Activated CD4-positive, alpha-beta memory T cell treated with anti-CD3 and anti-CD28 coated beads for 36 hours (primary cell): ENCODE data around the gene GALNT7. TPM values are rescaled to one million over a fixed set of nuclear protein-coding genes. Genes with fewer than 3 reads are reported as not detected.
"Not testable (repeated sequence)": the region's sequence is repeated elsewhere in the genome, so short reads cannot be mapped to it uniquely, and the experiment has no call there.

Source experiments
- CTCF ChIA-PET: fragments of 350-600 bp; sonication (Branson Sonifier 250); formaldehyde crosslinking; loops from one replicate; lab custom pipeline; 2021; ENCODE audit warnings: antibody characterized with exemption, inconsistent platforms; lab: Charles Lee
- POLR2A ChIA-PET: fragments of 350-600 bp; sonication (Branson Sonifier 250); formaldehyde crosslinking; loops from one replicate; lab custom pipeline; 2021; ENCODE audit warnings: antibody characterized with exemption; lab: Charles Lee
- DNase-seq: peaks from one replicate; pipeline ENCODE4 v3.0.0-alpha.2; 2020
- H3K27ac Mint-ChIP-seq: one replicate; pipeline ENCODE4 v1.8.0; 2021; ENCODE audit warnings: mixed read lengths
- H3K27me3 Mint-ChIP-seq: one replicate; pipeline ENCODE4 v1.8.0; 2021; ENCODE audit warnings: mixed read lengths
- H3K36me3 Mint-ChIP-seq: one replicate; pipeline ENCODE4 v1.8.0; 2021; ENCODE audit warnings: mixed read lengths
- H3K4me1 Mint-ChIP-seq: one replicate; pipeline ENCODE4 v1.8.0; 2021; ENCODE audit warnings: low read depth, mixed read lengths
- H3K4me3 Mint-ChIP-seq: one replicate; pipeline ENCODE4 v1.8.0; 2021; ENCODE audit warnings: mild to moderate bottlenecking, mixed read lengths
- H3K9me3 Mint-ChIP-seq: one replicate; pipeline ENCODE4 v1.8.0; 2021; ENCODE audit warnings: mixed read lengths
- intact Hi-C: fragments of 100-400 bp; cut with micrococcal nuclease; formaldehyde crosslinking; loops from one replicate; pipeline ENCODE4 v1.15.1; 2023
- total RNA-seq, 2 experiments: library from RNA; stranded (reverse); gene quantifications; one replicate each; pipeline ENCODE4 v1.2.3, GENCODE V29; 2021

The GALNT7 gene
- total RNA-seq, 2 experiments from 2014 or later = 14.4 to 16.0 TPM

DNA sequence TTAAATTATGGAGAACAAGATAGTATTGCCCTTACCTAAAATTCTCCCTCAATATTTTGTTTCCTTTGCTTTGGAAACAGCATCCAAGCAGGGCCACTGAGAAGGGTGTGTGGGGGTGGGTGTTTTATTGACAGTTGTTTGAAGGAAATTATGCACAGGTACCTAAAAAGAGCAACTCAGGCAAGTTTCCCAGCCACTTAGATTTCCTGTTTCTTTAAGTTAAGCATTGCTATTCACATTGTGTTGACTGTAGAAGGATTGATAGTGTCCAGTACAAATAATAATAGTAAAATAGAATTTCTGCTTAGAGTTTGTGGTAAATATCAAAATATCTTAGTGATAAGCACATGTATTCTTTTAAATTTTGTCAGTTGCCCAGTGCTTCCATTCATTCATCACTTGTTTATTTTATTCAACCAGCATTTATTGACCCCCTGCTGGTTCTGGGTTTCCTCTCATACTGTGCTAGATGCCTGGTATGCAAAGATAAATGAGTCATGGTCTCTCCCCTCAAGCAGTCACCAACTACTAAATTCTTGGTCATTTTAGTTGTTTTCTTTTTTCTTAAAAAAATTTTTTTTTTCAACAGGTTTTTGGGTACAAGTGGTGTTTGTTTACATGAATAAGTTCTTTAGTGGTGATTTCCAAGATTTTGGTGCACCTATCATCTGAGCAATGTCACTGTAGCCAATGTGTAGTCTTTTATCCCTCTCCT lies 50.0 kb downstream of the GALNT7 start:
- peaks cover 27% of the 10 kb centered on the region for H3K4me1 Mint-ChIP-seq

DNA sequence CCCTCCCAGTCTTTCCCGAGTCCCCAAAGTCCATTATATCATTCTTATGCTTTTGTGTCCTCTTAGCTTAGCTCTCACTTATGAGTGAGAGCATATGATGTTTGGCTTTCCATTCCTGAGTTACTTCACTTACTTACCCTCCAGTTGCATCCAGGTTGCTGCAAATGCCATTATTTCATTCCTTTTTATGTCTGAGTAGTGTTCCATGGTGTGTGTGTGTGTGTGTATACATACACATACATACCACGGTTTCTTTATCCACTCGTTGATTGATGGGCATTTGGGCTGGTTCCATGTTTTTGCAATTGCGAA lies 50.5 kb downstream of the GALNT7 start:
- H3K9me3 Mint-ChIP-seq, H3K4me3 Mint-ChIP-seq, POLR2A ChIA-PET, H3K27ac Mint-ChIP-seq, DNase-seq, H3K27me3 Mint-ChIP-seq, H3K36me3 Mint-ChIP-seq, CTCF ChIA-PET, intact Hi-C loops: not testable (repeated sequence)
- H3K4me1 Mint-ChIP-seq = peaks cover 27% of the 10 kb centered on the region

More for the DNA sequence above, 50.0 kb downstream of the GALNT7 start:
- ChIA-PET POLR2A (no interaction called here), CTCF (no interaction called here)
- H3K27ac Mint-ChIP-seq = no peak overlapping the region
- H3K4me3 Mint-ChIP-seq = no peak overlapping the region
- H3K36me3 Mint-ChIP-seq = no peaks in the 10 kb centered on the region
- no peaks in the 10 kb centered on the region for H3K9me3 Mint-ChIP-seq
- no peaks in the 10 kb centered on the region for H3K27me3 Mint-ChIP-seq
- no peak for DNase-seq
- intact Hi-C loops = no loop called here

GRCh38 chr4:173223743-173224142 lies 55.1 kb downstream of the GALNT7 start:
- intact Hi-C loops = no loop called here
- Mint-ChIP-seq H3K9me3 (no peaks in the 10 kb centered on the region), H3K27ac (no peak overlapping the region), H3K36me3 (peaks cover 7% of the 10 kb centered on the region), H3K27me3 (no peaks in the 10 kb centered on the region), H3K4me1 (peaks cover 15% of the 10 kb centered on the region), H3K4me3 (no peak overlapping the region)
- POLR2A ChIA-PET = no interaction called here
- CTCF ChIA-PET = interaction anchor here (1.6 kb wide), 1 partner anchor 13 kb away, joined by 3 read pairs; no protein-coding TSS in a partner anchor
- no peak for DNase-seq

- Mint-ChIP-seq H3K27ac (no peak overlapping the region), H3K4me3 (no peak overlapping the region), H3K27me3 (no peaks in the 10 kb centered on the region), H3K36me3 (peaks cover 7% of the 10 kb centered on the region), H3K4me1 (no peaks in the 10 kb centered on the region), H3K9me3 (no peaks in the 10 kb centered on the region)
- ChIA-PET POLR2A (no interaction called here), CTCF (no interaction called here)
- no peak for DNase-seq
- intact Hi-C loops = no loop called here
Measured at GRCh38 chr4:173226401-173226888, 57.8 kb downstream of the GALNT7 start.

- no peaks in the 10 kb centered on the region for H3K9me3 Mint-ChIP-seq
- no peaks in the 10 kb centered on the region for H3K27me3 Mint-ChIP-seq
- peaks cover 7% of the 10 kb centered on the region for H3K36me3 Mint-ChIP-seq
- ChIA-PET POLR2A (no interaction called here), CTCF (no interaction called here)
- no peak for DNase-seq
- intact Hi-C loops = no loop called here
- H3K4me1 Mint-ChIP-seq = no peaks in the 10 kb centered on the region
- H3K27ac Mint-ChIP-seq = no peak overlapping the region
- H3K4me3 Mint-ChIP-seq = no peak overlapping the region
Measured at GRCh38 chr4:173227756-173228155, 59.1 kb downstream of the GALNT7 start.

- DNase-seq = no peak
- no peaks in the 10 kb centered on the region for H3K4me1 Mint-ChIP-seq
- no peak overlapping the region for H3K4me3 Mint-ChIP-seq
- no peak overlapping the region for H3K27ac Mint-ChIP-seq
- intact Hi-C loops = no loop called here
- ChIA-PET POLR2A (no interaction called here), CTCF (no interaction called here)
- H3K9me3 Mint-ChIP-seq = no peaks in the 10 kb centered on the region
- H3K27me3 Mint-ChIP-seq = no peaks in the 10 kb centered on the region
- H3K36me3 Mint-ChIP-seq = peaks cover 4% of the 10 kb centered on the region
Measured at GRCh38 chr4:173230062-173230461, 61.5 kb downstream of the GALNT7 start.

GRCh38 chr4:173231916-173232315 lies 63.3 kb downstream of the GALNT7 start:
- no peak for DNase-seq
- intact Hi-C loops = no loop called here
- no peaks in the 10 kb centered on the region for H3K36me3 Mint-ChIP-seq
- no peak overlapping the region for H3K27ac Mint-ChIP-seq
- CTCF ChIA-PET = interaction anchor here (0.7 to 1.2 kb wide), 2 partner anchors 26 to 40 kb away, joined by 3 read pairs; no protein-coding TSS in a partner anchor
- peaks cover under 1% of the 10 kb centered on the region for H3K4me1 Mint-ChIP-seq
- H3K27me3 Mint-ChIP-seq = no peaks in the 10 kb centered on the region
- H3K4me3 Mint-ChIP-seq = no peak overlapping the region
- H3K9me3 Mint-ChIP-seq = no peaks in the 10 kb centered on the region
- POLR2A ChIA-PET = no interaction called here

DNA sequence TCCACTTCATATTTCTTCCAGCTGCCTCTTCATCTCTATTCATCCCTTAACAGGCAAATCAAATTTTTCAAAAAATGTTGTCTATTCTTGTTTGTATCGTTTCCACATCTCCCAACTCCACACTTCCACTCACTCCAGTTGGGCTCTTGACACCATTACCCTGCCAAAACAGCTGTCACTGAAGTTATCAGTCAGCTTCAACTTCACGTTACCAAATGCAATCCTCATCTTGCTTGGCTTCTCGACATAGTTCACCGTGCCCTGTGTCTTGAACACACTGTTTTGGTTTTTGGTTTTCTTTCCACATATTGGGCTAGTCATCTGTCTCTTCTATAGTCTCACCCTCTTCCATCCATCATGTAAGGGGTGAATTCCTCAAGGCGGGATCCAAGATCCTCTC lies 65.2 kb downstream of the GALNT7 start:
- CTCF ChIA-PET = no interaction called here
- DNase-seq = no peak
- intact Hi-C loops = no loop called here
- Mint-ChIP-seq H3K27me3 (no peaks in the 10 kb centered on the region), H3K27ac (no peak overlapping the region), H3K36me3 (no peaks in the 10 kb centered on the region), H3K4me3 (no peak overlapping the region), H3K9me3 (no peaks in the 10 kb centered on the region), H3K4me1 (peaks cover 3% of the 10 kb centered on the region)
- POLR2A ChIA-PET = no interaction called here

- no peak for DNase-seq
- Mint-ChIP-seq H3K4me1 (peaks cover 3% of the 10 kb centered on the region), H3K27ac (no peak overlapping the region), H3K4me3 (no peak overlapping the region), H3K9me3 (no peaks in the 10 kb centered on the region), H3K36me3 (no peaks in the 10 kb centered on the region), H3K27me3 (no peaks in the 10 kb centered on the region)
- intact Hi-C loops = no loop called here
- ChIA-PET POLR2A (no interaction called here), CTCF (interaction anchor here (1.0 kb wide), 1 partner anchor 66 kb away, joined by 3 read pairs; no protein-coding TSS in a partner anchor)
Measured at GRCh38 chr4:173235050-173235449, 66.4 kb downstream of the GALNT7 start.

GRCh38 chr4:173236301-173236700 lies 67.7 kb downstream of the GALNT7 start:
- peaks cover 5% of the 10 kb centered on the region for H3K4me1 Mint-ChIP-seq
- CTCF ChIA-PET = interaction anchor here (0.7 kb wide), 1 partner anchor 65 kb away, joined by 3 read pairs; no protein-coding TSS in a partner anchor
- no peak overlapping the region for H3K27ac Mint-ChIP-seq

DNA sequence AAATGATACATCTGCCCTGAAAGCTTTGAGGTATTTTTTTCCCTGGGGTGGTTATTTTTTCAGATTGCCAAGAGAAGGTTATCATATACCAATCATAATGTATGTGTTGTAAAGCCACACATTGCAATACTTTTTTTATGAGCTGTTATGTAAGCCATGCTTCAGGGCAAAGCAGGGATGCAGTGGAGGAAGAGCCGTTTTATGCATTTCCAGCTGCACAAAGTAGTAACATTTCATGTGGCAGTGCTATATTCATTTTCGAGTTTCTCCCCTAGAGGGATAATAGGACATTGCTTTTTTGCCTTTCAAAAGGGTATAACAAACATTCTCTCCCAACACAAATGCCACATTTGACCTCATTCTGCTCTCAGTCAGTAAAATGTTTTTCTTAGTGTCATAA lies 68.5 kb downstream of the GALNT7 start:
- Mint-ChIP-seq H3K4me1 (peaks cover 5% of the 10 kb centered on the region), H3K27ac (no peak overlapping the region), H3K36me3 (no peaks in the 10 kb centered on the region), H3K9me3 (no peaks in the 10 kb centered on the region), H3K27me3 (no peaks in the 10 kb centered on the region), H3K4me3 (no peak overlapping the region)
- intact Hi-C loops = no loop called here
- DNase-seq = no peak
- POLR2A ChIA-PET = no interaction called here
- CTCF ChIA-PET = interaction anchor here (0.7 kb wide), 1 partner anchor 64 kb away, joined by 3 read pairs; no protein-coding TSS in a partner anchor

More at GRCh38 chr4:173236301-173236700, 67.7 kb downstream of the GALNT7 start:
- Mint-ChIP-seq H3K36me3 (no peaks in the 10 kb centered on the region), H3K27me3 (no peaks in the 10 kb centered on the region), H3K4me3 (no peak overlapping the region), H3K9me3 (no peaks in the 10 kb centered on the region)
- POLR2A ChIA-PET = no interaction called here
- DNase-seq = no peak
- intact Hi-C loops = no loop called here

GRCh38 chr4:173237762-173238161 lies 69.2 kb downstream of the GALNT7 start:
- DNase-seq = no peak
- Mint-ChIP-seq H3K9me3 (no peaks in the 10 kb centered on the region), H3K4me1 (peaks cover 10% of the 10 kb centered on the region), H3K4me3 (no peak overlapping the region), H3K27me3 (no peaks in the 10 kb centered on the region), H3K27ac (no peak overlapping the region), H3K36me3 (no peaks in the 10 kb centered on the region)
- ChIA-PET POLR2A (interaction anchor here (0.6 kb wide), 1 partner anchor 75 kb away, joined by 4 read pairs; no protein-coding TSS in a partner anchor), CTCF (interaction anchor here (0.9 to 1.2 kb wide), 2 partner anchors 224 to 226 kb away, joined by 3 to 4 read pairs; no protein-coding TSS in a partner anchor)
- intact Hi-C loops = no loop called here

DNA sequence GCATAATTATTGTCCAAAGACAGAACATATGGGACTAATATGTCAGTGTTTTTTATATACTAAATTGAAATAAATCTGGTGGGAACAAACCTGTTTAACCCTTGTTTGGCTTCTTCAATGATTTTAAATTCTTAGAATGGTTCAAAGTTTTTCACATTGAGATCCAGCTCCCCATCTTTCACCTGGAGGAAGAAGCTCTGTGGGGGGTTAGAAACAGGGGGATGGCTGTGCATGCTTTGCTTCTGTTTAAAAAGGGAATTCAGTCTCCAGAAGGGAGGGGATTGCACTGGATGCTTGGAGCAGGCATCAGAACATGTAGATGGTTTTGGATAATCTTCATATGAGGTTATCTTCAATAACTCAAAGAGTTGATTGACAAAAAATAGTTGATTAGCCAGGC lies 72.1 kb downstream of the GALNT7 start:
- Mint-ChIP-seq H3K27me3 (no peaks in the 10 kb centered on the region), H3K27ac (no peak overlapping the region), H3K4me1 (peaks cover 29% of the 10 kb centered on the region), H3K4me3 (no peak overlapping the region), H3K36me3 (no peaks in the 10 kb centered on the region), H3K9me3 (no peaks in the 10 kb centered on the region)
- intact Hi-C loops = no loop called here
- DNase-seq = no peak
- ChIA-PET CTCF (no interaction called here), POLR2A (no interaction called here)
